HG03025 (cell line): Measurements from ENCODE around the gene PDGFB.
"Not testable (repeated sequence)": the region's sequence is repeated elsewhere in the genome, so short reads cannot be mapped to it uniquely, and the experiment has no call there.

Source experiments
- ATAC-seq: cut with Tn5 transposase; IDR thresholded peaks from one replicate; pipeline ENCODE4 v1.9.1; 2021; ENCODE audit warnings: mild to moderate bottlenecking, moderate library complexity; ENCODE audit not compliant: unreplicated experiment, low FRiP score

PDGFB gene

GRCh38 chr22:39230261-39231196, 14.3 kb downstream of the PDGFB start:
- no peak for ATAC-seq

- ATAC-seq: no peak
Observed at GRCh38 chr22:39229688-39230260, 15.0 kb downstream of the PDGFB start.

GRCh38 chr22:39229075-39229474, 15.7 kb downstream of the PDGFB start:
- no peak for ATAC-seq

GRCh38 chr22:39227542-39228272, 17.1 kb downstream of the PDGFB start:
- no peak for ATAC-seq

GRCh38 chr22:39226353-39226752, 18.4 kb downstream of the PDGFB start:
- no peak for ATAC-seq

GRCh38 chr22:39225591-39225990, 19.2 kb downstream of the PDGFB start:
- no peak for ATAC-seq

- ATAC-seq: no peak
Observed at GRCh38 chr22:39224550-39224949, 20.2 kb downstream of the PDGFB start.

GRCh38 chr22:39223091-39223710, 21.6 kb downstream of the PDGFB start:
- no peak for ATAC-seq

GRCh38 chr22:39221999-39222686, 22.6 kb downstream of the PDGFB start:
- no peak for ATAC-seq

- ATAC-seq: no peak
Observed at GRCh38 chr22:39220890-39221850, 23.6 kb downstream of the PDGFB start.

- ATAC-seq: no peak
Observed at GRCh38 chr22:39220450-39220849, 24.3 kb downstream of the PDGFB start.

- ATAC-seq: no peak
Observed at GRCh38 chr22:39219071-39220039, 25.4 kb downstream of the PDGFB start.

GRCh38 chr22:39218432-39218831, 26.4 kb downstream of the PDGFB start:
- ATAC-seq: not testable (repeated sequence)

GRCh38 chr22:39216143-39216490, 28.7 kb downstream of the PDGFB start:
- no peak for ATAC-seq

- no peak for ATAC-seq
Observed at GRCh38 chr22:39215426-39216142, 29.2 kb downstream of the PDGFB start.

- ATAC-seq: no peak
Observed at GRCh38 chr22:39215070-39215396, 29.7 kb downstream of the PDGFB start.

- no peak for ATAC-seq
Observed at GRCh38 chr22:39214383-39215069, 30.3 kb downstream of the PDGFB start.
